Muscle layer of colon (tissue), 2 donors: ENCODE results near the gene ITGA8.
"Not testable (repeated sequence)": the region's sequence is repeated elsewhere in the genome, so short reads cannot be mapped to it uniquely, and the experiment has no call there.

Experiments used
- H3K27ac ChIP-seq: one replicate; pipeline ENCODE4 v1.7.0; 2013; ENCODE audit warnings: low read depth, mild to moderate bottlenecking, low read length, moderate library complexity
- H3K27me3 ChIP-seq, 2 donors: one replicate each; pipeline ENCODE4 v1.7.0; 2013; ENCODE audit warnings: low read length in 2 of 2, mild to moderate bottlenecking in 2 of 2; ENCODE audit not compliant: insufficient read depth in 2 of 2, control insufficient read depth in 1 of 2
- H3K36me3 ChIP-seq: one replicate; pipeline ENCODE4 v1.7.0; 2013; ENCODE audit warnings: mild to moderate bottlenecking, low read length; ENCODE audit not compliant: insufficient read depth
- H3K4me1 ChIP-seq: one replicate; pipeline ENCODE4 v1.7.0; 2013; ENCODE audit warnings: mild to moderate bottlenecking, low read length; ENCODE audit not compliant: insufficient read depth
- H3K4me3 ChIP-seq, 2 donors: one replicate each; pipeline ENCODE4 v1.7.0; 2013; ENCODE audit warnings: low read length in 2 of 2, low read depth in 1 of 2, mild to moderate bottlenecking in 1 of 2, moderate library complexity in 1 of 2
- H3K9ac ChIP-seq: one replicate; pipeline ENCODE4 v1.7.0; 2013; ENCODE audit warnings: low read length
- H3K9me3 ChIP-seq: one replicate; pipeline ENCODE4 v1.7.0; 2013; ENCODE audit warnings: mild to moderate bottlenecking, low read length
- donor health status: abdominal sarcoma.
- donor health status: Adenocarcinoma of cecum.

The ITGA8 gene

GRCh38 chr10:15719899-15720634, at the start of gene ITGA8:
Gene ITGA8 (minus strand): TSS chr10:15719922. CDS start chr10:15719771, 151 bp downstream.
- Histone ChIP-seq H3K27me3 (peaks cover 0 to 12% of the 10 kb centered on the region in 2 donors), H3K4me1 (peaks cover 14% of the 10 kb centered on the region), H3K36me3 (no peaks in the 10 kb centered on the region), H3K9me3 (no peaks in the 10 kb centered on the region), H3K9ac (no peak within 1 kb of the TSS), H3K4me3 (peak within 1 kb of the TSS; percentile 29 to 47), H3K27ac (no peak within 1 kb of the TSS)

GRCh38 chr10:15764892-15765454, 45.3 kb upstream of the ITGA8 start:
- Histone ChIP-seq H3K36me3 (no peaks in the 10 kb centered on the region), H3K4me1 (no peaks in the 10 kb centered on the region), H3K4me3 (no peak overlapping the region), H3K9ac (no peak overlapping the region), H3K27ac (no peak overlapping the region), H3K9me3 (no peaks in the 10 kb centered on the region), H3K27me3 (no peaks in the 10 kb centered on the region)

DNA sequence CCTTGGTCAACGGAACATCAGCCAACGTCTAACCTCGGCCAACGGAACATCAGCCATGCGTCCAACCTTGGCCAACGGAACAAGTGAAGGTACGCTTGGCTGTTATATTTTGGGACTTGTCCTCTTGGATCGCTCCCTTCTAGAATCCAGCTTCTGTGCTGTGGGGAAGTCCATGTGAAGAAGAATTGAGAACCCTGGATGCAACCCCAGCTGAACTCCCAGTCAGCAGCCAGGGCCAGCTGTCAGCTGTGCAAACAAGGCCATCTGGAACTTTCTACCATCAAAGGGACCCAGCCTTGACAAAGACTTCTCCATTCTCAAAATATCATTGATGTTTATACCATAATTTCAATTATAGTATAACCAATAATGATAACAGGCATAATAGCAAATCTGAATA, 43.3 kb upstream of the ITGA8 start:
- Histone ChIP-seq H3K4me3 (no peak overlapping the region), H3K9ac (no peak overlapping the region), H3K36me3 (no peaks in the 10 kb centered on the region), H3K27ac (no peak overlapping the region), H3K4me1 (no peaks in the 10 kb centered on the region), H3K27me3 (no peaks in the 10 kb centered on the region), H3K9me3 (no peaks in the 10 kb centered on the region)

GRCh38 chr10:15762239-15762638, 42.5 kb upstream of the ITGA8 start:
- not testable (repeated sequence) for H3K36me3 ChIP-seq, H3K4me3 ChIP-seq, H3K9me3 ChIP-seq, H3K27ac ChIP-seq, H3K4me1 ChIP-seq, H3K27me3 ChIP-seq, H3K9ac ChIP-seq

GRCh38 chr10:15761224-15761623, 41.5 kb upstream of the ITGA8 start:
- not testable (repeated sequence) for H3K9ac ChIP-seq, H3K36me3 ChIP-seq, H3K9me3 ChIP-seq, H3K27ac ChIP-seq, H3K27me3 ChIP-seq, H3K4me3 ChIP-seq, H3K4me1 ChIP-seq

- Histone ChIP-seq H3K27me3 (no peaks in the 10 kb centered on the region), H3K4me3 (no peak overlapping the region), H3K36me3 (no peaks in the 10 kb centered on the region), H3K9ac (no peak overlapping the region), H3K4me1 (no peaks in the 10 kb centered on the region), H3K9me3 (no peaks in the 10 kb centered on the region), H3K27ac (no peak overlapping the region)
These were observed 41.0 kb upstream of the ITGA8 start for GRCh38 chr10:15760681-15761080.

GRCh38 chr10:15759265-15759664, 39.5 kb upstream of the ITGA8 start:
- Histone ChIP-seq H3K4me3 (no peak overlapping the region), H3K4me1 (no peaks in the 10 kb centered on the region), H3K9me3 (no peaks in the 10 kb centered on the region)

GRCh38 chr10:15758618-15759017, 38.9 kb upstream of the ITGA8 start:
- Histone ChIP-seq H3K36me3 (no peaks in the 10 kb centered on the region), H3K4me1 (no peaks in the 10 kb centered on the region), H3K27ac (no peak overlapping the region), H3K4me3 (no peak overlapping the region), H3K9me3 (no peaks in the 10 kb centered on the region), H3K27me3 (no peaks in the 10 kb centered on the region), H3K9ac (no peak overlapping the region)

More at GRCh38 chr10:15759265-15759664, 39.5 kb upstream of the ITGA8 start:
- H3K9ac ChIP-seq = no peak overlapping the region
- H3K27me3 ChIP-seq = no peaks in the 10 kb centered on the region
- no peak overlapping the region for H3K27ac ChIP-seq
- no peaks in the 10 kb centered on the region for H3K36me3 ChIP-seq

DNA sequence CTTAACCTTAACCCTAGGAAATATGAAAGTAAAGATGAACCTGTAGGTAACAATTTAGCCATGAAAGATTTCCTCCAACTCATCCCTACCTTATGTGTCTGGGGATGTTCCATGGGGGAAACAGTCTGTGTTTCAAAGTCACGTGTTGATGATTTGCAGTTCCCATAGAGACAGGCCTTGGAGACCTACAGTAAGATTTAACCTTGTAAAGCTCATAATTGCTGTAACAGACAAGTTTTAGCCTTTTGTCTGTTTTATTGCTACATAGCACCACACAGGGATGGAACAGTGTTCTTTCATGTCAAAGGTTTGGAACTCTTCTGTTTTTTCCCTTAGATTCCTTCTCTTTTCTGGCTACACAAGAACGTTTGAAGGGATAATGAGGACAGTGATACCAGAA, 35.2 kb upstream of the ITGA8 start:
- Histone ChIP-seq H3K36me3 (no peaks in the 10 kb centered on the region), H3K27ac (no peak overlapping the region), H3K9ac (no peak overlapping the region), H3K27me3 (no peaks in the 10 kb centered on the region), H3K9me3 (no peaks in the 10 kb centered on the region), H3K4me3 (no peak overlapping the region), H3K4me1 (no peaks in the 10 kb centered on the region)

DNA sequence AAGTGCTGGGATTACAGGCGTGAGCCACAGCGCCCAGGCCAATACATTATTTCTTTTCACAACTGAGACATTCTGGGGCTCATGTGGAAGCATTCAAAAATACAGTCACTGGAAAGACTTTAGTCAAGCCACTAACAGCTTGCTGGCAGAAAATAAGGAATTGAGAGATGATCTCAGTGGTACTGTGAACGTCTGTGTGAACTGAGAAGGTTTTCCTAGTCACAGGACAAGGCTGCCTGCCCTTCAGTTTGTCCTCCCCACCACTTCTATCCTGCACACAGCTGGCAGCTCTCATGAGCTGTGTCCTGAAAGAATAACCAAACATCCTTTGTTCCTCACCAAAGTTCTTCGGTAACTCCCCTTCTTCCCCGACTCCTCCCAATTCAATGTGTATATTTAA, 31.3 kb upstream of the ITGA8 start:
- H3K36me3 ChIP-seq = no peaks in the 10 kb centered on the region
- no peaks in the 10 kb centered on the region for H3K9me3 ChIP-seq
- no peaks in the 10 kb centered on the region for H3K4me1 ChIP-seq
- H3K27ac ChIP-seq = no peak overlapping the region
- H3K4me3 ChIP-seq = no peak overlapping the region
- no peaks in the 10 kb centered on the region for H3K27me3 ChIP-seq
- H3K9ac ChIP-seq = no peak overlapping the region

DNA sequence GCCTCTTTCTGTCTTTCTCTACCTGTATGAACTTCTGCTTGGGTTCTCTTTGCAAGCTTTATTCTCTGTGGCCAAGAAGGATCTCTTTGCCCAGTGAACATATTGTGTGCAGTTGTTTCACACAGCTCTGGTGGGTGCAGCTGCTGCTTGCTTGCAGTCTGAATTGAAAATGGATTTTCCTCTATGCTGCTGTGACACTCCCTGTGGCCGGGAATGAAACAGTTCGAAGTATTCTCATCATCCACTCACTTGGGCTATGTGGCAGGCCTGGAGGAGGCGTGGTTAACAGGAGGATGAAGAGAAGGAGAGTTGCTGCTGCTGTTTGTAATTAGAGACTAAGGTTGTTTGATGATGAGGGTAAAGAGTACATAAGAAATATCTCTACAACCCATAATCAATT, 28.4 kb upstream of the ITGA8 start:
- Histone ChIP-seq H3K4me3 (no peak overlapping the region), H3K27ac (no peak overlapping the region), H3K36me3 (no peaks in the 10 kb centered on the region), H3K27me3 (no peaks in the 10 kb centered on the region), H3K4me1 (no peaks in the 10 kb centered on the region), H3K9me3 (no peaks in the 10 kb centered on the region), H3K9ac (no peak overlapping the region)

DNA sequence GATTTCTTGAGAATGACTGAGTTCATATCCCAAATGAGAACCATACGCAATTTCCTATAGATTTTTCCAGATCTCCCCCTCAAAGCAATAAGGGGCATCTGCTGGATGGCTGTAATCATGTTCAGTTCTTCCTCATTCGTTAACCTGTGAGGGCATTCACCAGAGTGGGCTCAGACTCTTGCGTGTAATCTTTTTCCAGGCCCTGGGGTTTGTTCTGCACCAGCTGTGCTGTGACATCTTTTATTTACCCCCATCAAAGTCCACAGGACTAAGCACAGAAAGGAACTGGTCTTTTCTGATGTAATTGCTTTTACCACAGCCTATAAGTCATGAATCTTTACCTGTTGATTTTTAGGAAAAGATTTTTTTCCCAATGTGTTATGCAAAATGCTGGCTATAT, 27.9 kb upstream of the ITGA8 start:
- no peak overlapping the region for H3K4me3 ChIP-seq
- no peaks in the 10 kb centered on the region for H3K36me3 ChIP-seq
- no peaks in the 10 kb centered on the region for H3K4me1 ChIP-seq
- no peak overlapping the region for H3K27ac ChIP-seq
- no peak overlapping the region for H3K9ac ChIP-seq
- H3K27me3 ChIP-seq = no peaks in the 10 kb centered on the region
- no peaks in the 10 kb centered on the region for H3K9me3 ChIP-seq
